A673 (cell line): ENCODE data around the gene C3orf52. TPM values are rescaled to one million over a fixed set of nuclear protein-coding genes. Genes with fewer than 3 reads are reported as not detected.

Source experiments
- BruUV-seq: library from RNA; stranded (reverse); fragments of 400-500 nt; replicated peaks from 2 replicates; lab custom pipeline; 2021; lab: Mats Ljungman, UMichigan
- CTCF ChIA-PET: fragments of 300-600 bp; sonication (Branson Sonifier 250); formaldehyde crosslinking; loops from one replicate; lab custom pipeline; 2022; ENCODE audit warnings: antibody characterized with exemption; lab: Charles Lee
- POLR2A ChIA-PET: fragments of 300-600 bp; sonication (Branson Sonifier 250); formaldehyde crosslinking; loops from one replicate; lab custom pipeline; 2022; ENCODE audit warnings: antibody characterized with exemption; ENCODE audit not compliant: low non-redundant PET; lab: Charles Lee
- DNase-seq: peaks from one replicate; pipeline ENCODE4 v3.0.0-alpha.2; 2015; ENCODE audit warnings: low spot score
- H3K27ac ChIP-seq: fragments of 200-600 bp; sonication (generic); 2 replicates; pipeline ENCODE4 v1.5.1; 2016; ENCODE audit warnings: mixed run types, low read depth, mild to moderate bottlenecking, mixed read lengths, antibody characterized with exemption, low read length; ENCODE audit not compliant: poor library complexity, severe bottlenecking
- H3K27me3 ChIP-seq: fragments of 200-600 bp; sonication (generic); replicated peaks from 2 replicates; pipeline ENCODE4 v1.6.1; 2017; ENCODE audit warnings: mixed run types, low read depth, mild to moderate bottlenecking, mixed read lengths, antibody characterized with exemption, low read length; ENCODE audit not compliant: insufficient read depth, poor library complexity
- H3K36me3 ChIP-seq: fragments of 200-600 bp; sonication (generic); 2 replicates; pipeline ENCODE4 v1.6.1; 2016; ENCODE audit warnings: mixed run types, mild to moderate bottlenecking, mixed read lengths, antibody characterized with exemption, low read length; ENCODE audit not compliant: insufficient read depth, poor library complexity, severe bottlenecking
- H3K4me1 ChIP-seq: fragments of 200-600 bp; sonication (generic); 2 replicates; pipeline ENCODE4 v1.6.1; 2017; ENCODE audit warnings: mixed run types, mild to moderate bottlenecking, mixed read lengths, antibody characterized with exemption, low read length; ENCODE audit not compliant: insufficient read depth, poor library complexity, severe bottlenecking
- H3K4me3 ChIP-seq: fragments of 200-600 bp; sonication (generic); 2 replicates; pipeline ENCODE4 v1.5.1; 2016; ENCODE audit warnings: low read depth, mixed run types, mild to moderate bottlenecking, mixed read lengths, low read length; ENCODE audit not compliant: poor library complexity, severe bottlenecking
- H3K9me3 ChIP-seq: fragments of 200-600 bp; sonication (generic); 2 replicates; pipeline ENCODE4 v1.6.1; 2016; ENCODE audit warnings: mixed run types, low read depth, mild to moderate bottlenecking, mixed read lengths, antibody characterized with exemption, low read length; ENCODE audit not compliant: poor library complexity, severe bottlenecking
- EZH2 ChIP-seq: fragments of 200-600 bp; sonication (generic); IDR thresholded peaks from 2 replicates; pipeline ENCODE4 v1.6.1; 2017; ENCODE audit warnings: borderline replicate concordance, low read depth, mild to moderate bottlenecking, mixed read lengths, antibody characterized with exemption, low read length; ENCODE audit not compliant: poor library complexity, severe bottlenecking
- intact Hi-C: fragments of 100-400 bp; cut with micrococcal nuclease; formaldehyde crosslinking; loops from one replicate; pipeline ENCODE4 v1.10.0; 2022; ENCODE audit not compliant: unreplicated experiment
- total RNA-seq: library from RNA; stranded (reverse); gene quantifications from 2 replicates; pipeline ENCODE4 v1.2.3, GENCODE V29; 2021
- TF ChIP-seq, protein P1 (sequence below): fragments of 300-800, 200-600 bp; sonication (generic); conservative IDR thresholded peaks from 2 replicates; pipeline ENCODE4 v1.5.1; 2017; ENCODE audit warnings: low read depth, mild to moderate bottlenecking, antibody characterized with exemption, low read length, moderate library complexity, mixed read lengths

C3orf52 gene
- total RNA-seq, 1 experiment from 2014 or later, result 0.73 TPM

DNA sequence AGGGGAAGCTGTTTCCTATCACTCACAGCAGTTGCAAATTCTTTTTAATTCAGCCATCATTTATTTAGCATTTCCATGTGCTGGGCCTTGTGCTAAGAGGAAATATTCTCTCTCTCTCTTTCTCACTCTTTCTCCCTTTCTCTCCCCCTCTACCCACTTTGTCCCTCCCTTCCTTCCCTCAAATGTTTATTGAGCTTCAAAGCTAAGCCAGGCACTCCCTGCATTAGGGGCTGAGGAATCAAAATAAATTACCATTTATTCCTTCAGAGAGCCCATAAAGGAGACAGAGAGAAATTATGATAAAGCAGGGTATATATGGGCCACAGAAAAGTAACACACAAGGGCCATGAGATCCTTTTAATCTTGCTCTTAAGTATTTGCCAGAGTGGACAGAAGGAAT lies 44.9 kb upstream of the C3orf52 start:
- Histone ChIP-seq H3K27me3 (no peaks in the 10 kb centered on the region), H3K36me3 (no peaks in the 10 kb centered on the region), H3K9me3 (no peaks in the 10 kb centered on the region), H3K27ac (no peak overlapping the region), H3K4me1 (no peaks in the 10 kb centered on the region), H3K4me3 (no peak overlapping the region)
- no peak for DNase-seq
- BruUV-seq, result no TSS peak
- intact Hi-C loops, result no loop called here
- CTCF ChIA-PET, result interaction anchor here (0.9 kb wide), 1 partner anchor 28 kb away, joined by 4 read pairs; no protein-coding TSS in a partner anchor
- TF ChIP-seq, protein P1, sequence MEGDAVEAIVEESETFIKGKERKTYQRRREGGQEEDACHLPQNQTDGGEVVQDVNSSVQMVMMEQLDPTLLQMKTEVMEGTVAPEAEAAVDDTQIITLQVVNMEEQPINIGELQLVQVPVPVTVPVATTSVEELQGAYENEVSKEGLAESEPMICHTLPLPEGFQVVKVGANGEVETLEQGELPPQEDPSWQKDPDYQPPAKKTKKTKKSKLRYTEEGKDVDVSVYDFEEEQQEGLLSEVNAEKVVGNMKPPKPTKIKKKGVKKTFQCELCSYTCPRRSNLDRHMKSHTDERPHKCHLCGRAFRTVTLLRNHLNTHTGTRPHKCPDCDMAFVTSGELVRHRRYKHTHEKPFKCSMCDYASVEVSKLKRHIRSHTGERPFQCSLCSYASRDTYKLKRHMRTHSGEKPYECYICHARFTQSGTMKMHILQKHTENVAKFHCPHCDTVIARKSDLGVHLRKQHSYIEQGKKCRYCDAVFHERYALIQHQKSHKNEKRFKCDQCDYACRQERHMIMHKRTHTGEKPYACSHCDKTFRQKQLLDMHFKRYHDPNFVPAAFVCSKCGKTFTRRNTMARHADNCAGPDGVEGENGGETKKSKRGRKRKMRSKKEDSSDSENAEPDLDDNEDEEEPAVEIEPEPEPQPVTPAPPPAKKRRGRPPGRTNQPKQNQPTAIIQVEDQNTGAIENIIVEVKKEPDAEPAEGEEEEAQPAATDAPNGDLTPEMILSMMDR, result no peak
- TF ChIP-seq EZH2, result no peak
- POLR2A ChIA-PET, result no interaction called here

DNA sequence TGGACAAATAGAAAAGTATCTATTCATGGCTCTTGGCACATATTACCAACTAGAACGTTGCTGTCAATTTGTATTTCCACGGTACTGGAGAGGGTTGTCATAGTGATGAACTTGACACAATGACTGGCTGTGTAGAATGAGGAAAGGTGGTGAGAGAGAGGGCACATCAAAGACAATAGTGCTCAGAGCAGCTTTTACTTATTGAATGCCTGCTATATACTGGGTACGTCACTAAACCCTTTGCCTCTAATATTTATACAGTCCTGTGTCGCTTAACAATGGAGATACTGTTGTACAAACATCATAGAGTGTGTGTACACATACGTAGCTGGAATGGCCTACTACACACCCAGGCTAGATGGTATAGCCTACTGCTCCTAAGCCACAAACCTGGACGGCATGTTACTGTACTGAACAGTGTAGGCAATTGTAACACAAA lies 43.3 kb upstream of the C3orf52 start:
- no peaks in the 10 kb centered on the region for H3K4me1 ChIP-seq
- no peaks in the 10 kb centered on the region for H3K9me3 ChIP-seq
- H3K27ac ChIP-seq, result no peak overlapping the region
- TF ChIP-seq EZH2, result no peak
- no peak overlapping the region for H3K4me3 ChIP-seq
- no TSS peak for BruUV-seq
- ChIA-PET CTCF (interaction anchor here (0.5 to 1.6 kb wide), 5 partner anchors 29 to 326 kb away, joined by 4 to 21 read pairs (median 7); no protein-coding TSS in a partner anchor), POLR2A (no interaction called here)
- H3K36me3 ChIP-seq, result no peaks in the 10 kb centered on the region
- no peak for DNase-seq
- intact Hi-C loops, result loop anchor here (2.0 kb wide), 2 partner anchors 54 to 326 kb away; no protein-coding TSS in a partner anchor
- no peaks in the 10 kb centered on the region for H3K27me3 ChIP-seq

DNA sequence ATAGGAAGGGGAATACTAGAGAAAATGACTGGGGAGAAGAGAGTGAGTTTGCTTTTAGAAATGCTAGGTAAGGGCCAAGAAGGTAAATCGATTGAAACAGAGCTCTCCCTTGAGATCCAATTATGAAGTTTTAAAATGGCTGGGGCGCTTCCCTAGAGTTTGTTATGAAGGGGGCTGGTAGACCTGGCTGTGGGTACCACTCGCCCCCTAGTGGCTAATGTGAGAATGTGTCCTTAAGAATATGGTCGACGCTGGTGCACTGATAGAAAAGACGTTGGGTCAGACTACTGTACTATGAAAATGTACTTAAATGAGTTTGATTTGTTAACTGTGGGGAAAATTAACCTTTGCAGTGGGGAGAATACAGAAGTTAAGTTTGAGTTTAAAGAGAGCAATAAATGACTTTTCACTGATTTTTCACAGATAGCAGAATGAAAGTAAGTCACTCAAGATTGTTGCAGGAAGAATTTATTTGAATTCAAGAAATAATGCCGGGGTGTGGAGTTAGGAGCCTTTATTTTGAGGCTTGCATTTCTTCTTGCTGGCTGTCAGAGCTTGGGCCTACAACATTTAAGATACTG lies 42.5 kb upstream of the C3orf52 start:
- H3K36me3 ChIP-seq, result no peaks in the 10 kb centered on the region
- no peaks in the 10 kb centered on the region for H3K27me3 ChIP-seq
- peak; percentile 84 for DNase-seq
- ChIA-PET POLR2A (no interaction called here), CTCF (interaction anchor here (0.5 to 1.6 kb wide), 6 partner anchors 30 to 326 kb away, joined by 3 to 21 read pairs (median 6); no protein-coding TSS in a partner anchor)
- intact Hi-C loops, result loop anchor here (2.0 kb wide), 2 partner anchors 55 to 327 kb away; no protein-coding TSS in a partner anchor
- no peak overlapping the region for H3K4me3 ChIP-seq
- BruUV-seq, result no TSS peak
- TF ChIP-seq, protein P1, result peak; percentile 95
- TF ChIP-seq EZH2, result no peak
- H3K4me1 ChIP-seq, result no peaks in the 10 kb centered on the region
- no peaks in the 10 kb centered on the region for H3K9me3 ChIP-seq
- H3K27ac ChIP-seq, result no peak overlapping the region
